OCI-LY3 (cell line): ENCODE data around the gene PAK5.

Experiments
- H2AFZ ChIP-seq: fragments of 200-600, 300-600 bp; shearing (Covaris generic); 2 replicates; pipeline ENCODE4 v1.6.0; 2014; ENCODE audit warnings: antibody characterized with exemption, low read depth, low read length
- H3K27ac ChIP-seq: fragments of 200-600, 300-600 bp; sonication (generic); 2 replicates; pipeline ENCODE4 v1.5.1; 2014; ENCODE audit warnings: mild to moderate bottlenecking, low read length, moderate library complexity, mixed read lengths
- H3K27me3 ChIP-seq: fragments of 200-600, 300-600 bp; sonication (generic); 2 replicates; pipeline ENCODE4 v1.6.1; 2014; ENCODE audit warnings: low read depth, low read length, mixed read lengths
- H3K36me3 ChIP-seq: fragments of 200-600, 300-600 bp; sonication (generic); replicated peaks from 2 replicates; pipeline ENCODE3; 2014; ENCODE audit warnings: low read depth, low read length, mixed read lengths
- H3K4me1 ChIP-seq: fragments of 300-600, 200-600 bp; sonication (generic); 2 replicates; pipeline ENCODE4 v1.6.1; 2014; ENCODE audit warnings: low read length, mixed read lengths
- H3K4me2 ChIP-seq: fragments of 200-600, 300-600 bp; sonication (generic); 2 replicates; pipeline ENCODE4 v1.6.1; 2014; ENCODE audit warnings: low read length, mixed read lengths
- H3K4me3 ChIP-seq: fragments of 300-600, 200-600 bp; sonication (generic); 2 replicates; pipeline ENCODE4 v1.5.1; 2014; ENCODE audit warnings: antibody characterized with exemption, mild to moderate bottlenecking, low read length, moderate library complexity
- H3K79me2 ChIP-seq: fragments of 300-600, 200-600 bp; shearing (Covaris generic); 2 replicates; pipeline ENCODE4 v1.6.1; 2014; ENCODE audit warnings: mild to moderate bottlenecking, low read length, mixed read lengths
- H3K9ac ChIP-seq: fragments of 300-600, 200-600 bp; shearing (Covaris generic); 2 replicates; pipeline ENCODE4 v1.6.0; 2014; ENCODE audit warnings: mild to moderate bottlenecking, low read length, moderate library complexity
- H3K9me3 ChIP-seq: fragments of 200-600, 300-600 bp; shearing (Covaris generic); 2 replicates; pipeline ENCODE4 v1.6.1; 2014; ENCODE audit warnings: low read length, mixed read lengths; ENCODE audit not compliant: insufficient read depth
- H4K20me1 ChIP-seq: fragments of 200-600, 300-600 bp; sonication (generic); 2 replicates; pipeline ENCODE4 v1.6.1; 2016; ENCODE audit warnings: low read length, mixed read lengths; ENCODE audit not compliant: insufficient read depth
- EZH2phosphoT487 ChIP-seq: fragments of 200-600 bp; shearing (Covaris generic); IDR thresholded peaks from 2 replicates; pipeline ENCODE4 v1.6.1; 2018; ENCODE audit warnings: antibody characterized with exemption, mixed run types, low read depth
- TF ChIP-seq, protein P1 (sequence below): fragments of 200-600, 300-600 bp; sonication (generic); IDR thresholded peaks from 2 replicates; pipeline ENCODE4 v1.5.1; 2014; ENCODE audit warnings: antibody characterized with exemption, low read length, low read depth

The PAK5 gene

DNA sequence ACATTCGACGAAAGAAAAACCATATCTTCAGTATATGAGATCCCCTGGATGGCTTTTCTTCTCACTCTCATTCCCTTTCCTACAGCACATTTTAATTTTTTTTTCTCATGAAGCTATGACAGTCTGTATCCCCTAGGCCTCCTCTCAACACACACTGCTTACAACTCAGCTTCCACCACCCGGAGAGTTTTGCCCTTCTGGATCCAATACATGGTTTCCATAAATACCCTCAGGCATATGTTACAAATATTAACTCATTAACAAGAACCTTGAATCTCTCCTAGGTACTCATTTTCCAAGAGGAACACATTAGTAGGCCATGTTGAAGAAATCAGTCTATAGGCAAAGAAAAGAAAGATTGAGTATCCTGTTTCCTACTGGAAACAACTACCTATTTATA lies 44.0 kb downstream of the PAK5 start:
- no peak overlapping the region for H3K4me3 ChIP-seq
- no peak for TF ChIP-seq EZH2phosphoT487
- TF ChIP-seq, protein P1, sequence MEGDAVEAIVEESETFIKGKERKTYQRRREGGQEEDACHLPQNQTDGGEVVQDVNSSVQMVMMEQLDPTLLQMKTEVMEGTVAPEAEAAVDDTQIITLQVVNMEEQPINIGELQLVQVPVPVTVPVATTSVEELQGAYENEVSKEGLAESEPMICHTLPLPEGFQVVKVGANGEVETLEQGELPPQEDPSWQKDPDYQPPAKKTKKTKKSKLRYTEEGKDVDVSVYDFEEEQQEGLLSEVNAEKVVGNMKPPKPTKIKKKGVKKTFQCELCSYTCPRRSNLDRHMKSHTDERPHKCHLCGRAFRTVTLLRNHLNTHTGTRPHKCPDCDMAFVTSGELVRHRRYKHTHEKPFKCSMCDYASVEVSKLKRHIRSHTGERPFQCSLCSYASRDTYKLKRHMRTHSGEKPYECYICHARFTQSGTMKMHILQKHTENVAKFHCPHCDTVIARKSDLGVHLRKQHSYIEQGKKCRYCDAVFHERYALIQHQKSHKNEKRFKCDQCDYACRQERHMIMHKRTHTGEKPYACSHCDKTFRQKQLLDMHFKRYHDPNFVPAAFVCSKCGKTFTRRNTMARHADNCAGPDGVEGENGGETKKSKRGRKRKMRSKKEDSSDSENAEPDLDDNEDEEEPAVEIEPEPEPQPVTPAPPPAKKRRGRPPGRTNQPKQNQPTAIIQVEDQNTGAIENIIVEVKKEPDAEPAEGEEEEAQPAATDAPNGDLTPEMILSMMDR: no peak

DNA sequence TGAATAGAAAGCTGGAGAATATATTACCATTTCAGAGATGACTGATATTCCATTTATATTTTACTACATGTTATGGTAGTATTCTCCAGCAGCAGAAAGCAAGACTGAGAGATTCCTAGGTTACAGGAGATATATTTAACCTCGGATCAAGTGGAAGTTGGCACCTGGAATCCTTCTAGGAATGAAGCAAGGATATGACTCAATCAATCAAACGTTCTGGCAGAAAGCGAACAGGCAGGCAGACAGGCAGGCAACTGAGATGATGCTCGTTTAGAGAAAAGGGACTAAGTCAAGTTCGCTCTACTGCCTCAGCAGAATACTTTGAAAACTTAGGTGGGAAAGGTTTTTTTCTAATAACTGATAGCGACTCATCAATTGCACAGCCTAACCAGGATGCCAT lies 46.2 kb downstream of the PAK5 start:
- Histone ChIP-seq H3K9me3 (no peaks in the 10 kb centered on the region), H3K9ac (no peak overlapping the region), H3K79me2 (no peaks in the 10 kb centered on the region), H3K27me3 (peaks cover 5% of the 10 kb centered on the region), H3K4me1 (no peaks in the 10 kb centered on the region), H3K27ac (no peak overlapping the region), H3K4me3 (no peak overlapping the region), H3K36me3 (no peaks in the 10 kb centered on the region), H4K20me1 (no peaks in the 10 kb centered on the region), H2AFZ (no peak overlapping the region), H3K4me2 (no peak overlapping the region)
- TF ChIP-seq EZH2phosphoT487: no peak
- TF ChIP-seq, protein P1: no peak

More for the DNA sequence above, 44.0 kb downstream of the PAK5 start:
- Histone ChIP-seq H3K4me2 (no peak overlapping the region), H3K9ac (no peak overlapping the region), H2AFZ (no peak overlapping the region), H3K27ac (no peak overlapping the region), H3K27me3 (peaks cover 5% of the 10 kb centered on the region), H3K4me1 (no peaks in the 10 kb centered on the region), H3K9me3 (no peaks in the 10 kb centered on the region), H3K79me2 (no peaks in the 10 kb centered on the region), H3K36me3 (no peaks in the 10 kb centered on the region), H4K20me1 (no peaks in the 10 kb centered on the region)

GRCh38 chr20:9789131-9789530 lies 49.7 kb downstream of the PAK5 start:
- H4K20me1 ChIP-seq: no peaks in the 10 kb centered on the region

DNA sequence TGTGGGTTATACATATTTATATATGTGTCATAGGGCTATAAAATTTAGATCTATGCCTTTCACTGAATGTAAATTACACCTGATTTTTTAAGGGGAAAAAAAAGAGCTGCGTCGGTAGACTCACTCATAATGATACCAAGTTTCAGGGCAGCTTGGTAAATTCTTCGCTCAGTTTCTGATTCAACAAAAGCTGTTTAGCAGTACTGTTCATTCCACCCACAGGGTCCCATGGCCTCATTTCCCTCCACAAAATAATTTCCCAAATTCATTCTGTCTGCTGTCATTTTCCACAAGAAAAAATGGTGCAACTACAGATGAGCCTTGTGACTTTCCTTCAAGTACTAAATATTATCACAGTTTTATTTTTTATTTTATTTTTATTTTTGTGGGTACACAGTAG lies 63.7 kb downstream of the PAK5 start:
- Histone ChIP-seq H3K36me3 (no peaks in the 10 kb centered on the region), H3K4me2 (no peak overlapping the region), H3K9me3 (no peaks in the 10 kb centered on the region), H3K79me2 (no peaks in the 10 kb centered on the region), H3K4me3 (no peak overlapping the region), H3K27ac (no peak overlapping the region), H3K4me1 (no peaks in the 10 kb centered on the region), H3K27me3 (no peaks in the 10 kb centered on the region), H2AFZ (no peak overlapping the region), H3K9ac (no peak overlapping the region), H4K20me1 (no peaks in the 10 kb centered on the region)
- TF ChIP-seq, protein P1: no peak
- no peak for TF ChIP-seq EZH2phosphoT487

More at GRCh38 chr20:9789131-9789530, 49.7 kb downstream of the PAK5 start:
- no peak overlapping the region for H2AFZ ChIP-seq
- H3K36me3 ChIP-seq: no peaks in the 10 kb centered on the region
- H3K4me2 ChIP-seq: no peak overlapping the region
- no peak for TF ChIP-seq EZH2phosphoT487
- TF ChIP-seq, protein P1: no peak
- no peaks in the 10 kb centered on the region for H3K79me2 ChIP-seq
- no peaks in the 10 kb centered on the region for H3K4me1 ChIP-seq
- H3K9ac ChIP-seq: no peak overlapping the region
- no peak overlapping the region for H3K27ac ChIP-seq
- H3K9me3 ChIP-seq: no peaks in the 10 kb centered on the region
- H3K27me3 ChIP-seq: peaks cover 14% of the 10 kb centered on the region
- H3K4me3 ChIP-seq: no peak overlapping the region
